GM19099 (cell line): ENCODE data around the gene FAM221B.

Experiments
- POLR2A ChIP-seq: IDR thresholded peaks from 3 replicates; pipeline ENCODE4 v1.6.1; 2011; ENCODE audit warnings: low read depth; ENCODE audit not compliant: insufficient read length; ENCODE audit errors: extremely low read depth

FAM221B gene

DNA sequence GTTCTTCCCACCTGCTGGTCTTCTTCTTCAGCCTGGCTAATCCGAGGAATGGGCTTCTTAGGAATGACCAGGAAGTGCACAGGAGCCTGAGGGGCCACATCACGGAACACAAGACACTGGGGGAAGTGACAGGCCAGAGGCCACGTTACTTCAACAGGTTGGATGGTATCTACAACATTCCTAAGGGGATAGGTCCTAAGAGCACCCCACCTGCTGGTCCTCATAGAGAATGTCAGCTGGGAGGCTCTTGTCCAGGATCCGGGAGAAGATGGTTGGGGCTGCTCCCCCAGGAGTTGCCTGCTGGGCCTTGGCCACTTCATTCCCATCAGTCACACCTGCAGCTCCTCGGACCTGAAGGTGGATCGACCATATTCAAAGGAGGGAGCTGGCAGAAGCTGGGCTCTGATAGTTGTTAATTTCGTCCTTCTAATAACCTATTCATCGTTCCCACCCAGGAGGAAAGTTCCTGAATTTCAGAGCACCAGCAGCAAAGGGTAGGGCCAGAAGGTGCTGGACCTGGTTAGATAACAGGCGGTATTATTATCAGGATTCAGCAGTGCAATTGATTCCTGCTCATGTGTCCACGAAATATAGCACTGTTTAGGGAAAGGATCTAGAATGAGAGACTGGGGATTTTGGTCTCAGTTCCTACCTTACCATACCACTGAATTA, 15.0 kb downstream of the FAM221B start:
- TF ChIP-seq POLR2A: no peak

DNA sequence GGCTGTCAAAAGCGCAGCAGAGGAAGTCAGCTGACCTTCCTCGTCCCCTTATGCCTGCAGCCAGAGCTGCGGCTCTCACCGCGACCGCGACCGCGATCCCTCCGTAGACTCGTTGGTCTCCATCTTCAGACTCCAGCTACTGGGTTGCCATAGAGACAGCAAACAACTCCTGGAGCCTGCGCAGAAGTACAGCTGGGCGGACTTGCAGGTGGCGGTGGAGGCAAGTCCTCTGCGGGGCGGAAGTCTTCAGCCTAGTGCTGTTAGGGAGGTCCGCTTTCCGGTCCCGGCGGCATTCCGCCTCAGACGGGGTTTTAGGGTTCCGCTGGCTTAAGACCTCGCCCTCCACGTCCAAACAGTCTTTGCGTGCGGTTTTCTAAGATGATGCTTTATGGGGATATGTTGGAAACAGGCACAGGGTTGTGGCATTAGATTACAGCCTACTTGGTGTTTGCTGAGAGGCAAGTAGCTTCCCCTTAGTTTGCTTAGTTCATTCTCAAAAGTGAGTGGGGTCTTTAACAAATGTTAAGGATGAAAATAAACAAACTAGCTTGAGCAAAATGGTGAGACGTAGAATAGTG, 16.4 kb downstream of the FAM221B start, which contains the start of gene SPAG8:
Gene SPAG8 (minus strand): TSS at position 238 of the 578 bp plus-strand sequence. CDS start 115 bp downstream, at position 123.
- peak; percentile 44 for TF ChIP-seq POLR2A

DNA sequence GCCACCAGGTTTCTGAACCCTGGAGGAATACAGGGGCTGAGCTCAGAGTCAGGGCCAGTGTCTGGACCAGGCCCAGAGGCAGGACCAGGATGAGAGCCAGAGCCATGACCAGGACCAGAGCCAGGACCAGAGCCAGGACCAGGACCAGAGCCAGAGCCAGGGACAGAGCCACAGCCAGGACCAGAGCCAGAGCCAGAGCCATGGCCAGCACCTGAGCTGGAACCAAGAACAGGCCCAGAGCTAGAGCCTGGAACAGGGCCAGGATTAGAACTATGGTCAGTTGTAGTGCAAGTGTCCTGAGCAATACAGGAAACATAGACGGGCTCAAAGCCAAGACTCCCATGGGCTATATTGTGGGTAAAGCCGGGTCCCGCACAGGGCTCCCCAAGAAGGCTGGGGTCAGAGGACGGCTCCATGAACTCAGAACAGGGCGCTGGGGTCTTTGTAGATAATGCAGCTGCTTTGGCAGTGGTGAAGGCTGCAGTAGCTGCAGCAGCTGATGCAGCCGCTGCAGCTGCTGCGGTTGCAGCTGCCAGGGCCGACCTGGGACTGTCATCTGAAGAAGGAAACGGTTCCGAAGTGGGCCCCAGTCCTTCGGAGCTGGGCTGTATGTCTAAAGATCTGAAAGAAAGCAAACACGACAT, 17.0 kb downstream of the FAM221B start:
- no peak for TF ChIP-seq POLR2A

DNA sequence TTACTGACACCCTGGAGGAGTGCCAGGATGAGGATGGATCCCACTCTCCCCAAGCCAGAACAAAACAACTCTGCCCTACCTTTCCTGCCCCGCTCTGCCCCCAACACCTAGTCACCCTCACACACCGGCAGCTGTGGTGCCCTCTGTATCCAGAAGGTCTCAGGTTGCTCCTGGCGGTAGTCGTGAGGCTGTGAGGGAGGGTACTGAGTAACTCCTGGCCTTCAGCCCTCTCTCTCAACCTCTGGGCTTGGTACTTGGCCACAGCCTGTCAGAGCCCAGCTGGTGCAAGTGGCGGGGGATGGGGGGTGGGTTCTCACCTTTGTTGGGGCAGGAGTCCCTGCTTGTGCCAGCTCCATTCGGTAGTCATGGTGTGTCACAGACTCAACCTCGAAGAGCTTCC, 18.4 kb downstream of the FAM221B start:
- no peak for TF ChIP-seq POLR2A

DNA sequence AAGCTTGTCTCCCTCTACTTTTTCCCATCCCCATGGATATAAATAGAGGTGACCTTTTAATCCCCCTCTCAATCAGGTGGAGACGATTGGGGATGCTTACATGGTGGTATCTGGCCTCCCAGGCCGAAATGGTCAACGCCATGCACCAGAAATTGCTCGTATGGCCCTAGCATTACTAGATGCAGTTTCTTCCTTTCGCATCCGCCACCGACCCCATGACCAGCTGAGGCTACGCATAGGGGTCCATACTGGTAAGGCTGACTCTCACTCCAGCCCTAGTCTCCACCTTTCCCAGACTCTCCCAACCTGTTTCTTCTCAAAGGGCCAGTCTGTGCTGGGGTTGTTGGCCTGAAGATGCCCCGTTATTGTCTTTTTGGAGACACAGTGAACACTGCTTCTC, 20.1 kb downstream of the FAM221B start:
- TF ChIP-seq POLR2A: no peak

DNA sequence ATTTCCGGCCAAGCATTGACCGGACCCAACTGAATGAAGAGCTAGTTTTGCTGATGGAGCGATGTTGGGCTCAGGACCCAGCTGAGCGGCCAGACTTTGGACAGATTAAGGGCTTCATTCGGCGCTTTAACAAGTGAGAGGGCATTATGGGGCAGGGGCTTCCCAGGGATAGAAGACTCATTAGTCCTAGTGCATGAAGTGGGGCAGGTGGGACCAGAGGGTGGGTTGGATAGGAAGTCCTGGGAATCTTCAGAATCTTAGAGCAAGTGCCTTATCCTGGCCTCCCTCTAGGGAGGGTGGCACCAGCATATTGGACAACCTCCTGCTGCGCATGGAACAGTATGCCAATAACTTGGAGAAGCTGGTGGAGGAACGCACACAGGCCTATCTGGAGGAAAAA, 22.4 kb downstream of the FAM221B start:
- no peak for TF ChIP-seq POLR2A

DNA sequence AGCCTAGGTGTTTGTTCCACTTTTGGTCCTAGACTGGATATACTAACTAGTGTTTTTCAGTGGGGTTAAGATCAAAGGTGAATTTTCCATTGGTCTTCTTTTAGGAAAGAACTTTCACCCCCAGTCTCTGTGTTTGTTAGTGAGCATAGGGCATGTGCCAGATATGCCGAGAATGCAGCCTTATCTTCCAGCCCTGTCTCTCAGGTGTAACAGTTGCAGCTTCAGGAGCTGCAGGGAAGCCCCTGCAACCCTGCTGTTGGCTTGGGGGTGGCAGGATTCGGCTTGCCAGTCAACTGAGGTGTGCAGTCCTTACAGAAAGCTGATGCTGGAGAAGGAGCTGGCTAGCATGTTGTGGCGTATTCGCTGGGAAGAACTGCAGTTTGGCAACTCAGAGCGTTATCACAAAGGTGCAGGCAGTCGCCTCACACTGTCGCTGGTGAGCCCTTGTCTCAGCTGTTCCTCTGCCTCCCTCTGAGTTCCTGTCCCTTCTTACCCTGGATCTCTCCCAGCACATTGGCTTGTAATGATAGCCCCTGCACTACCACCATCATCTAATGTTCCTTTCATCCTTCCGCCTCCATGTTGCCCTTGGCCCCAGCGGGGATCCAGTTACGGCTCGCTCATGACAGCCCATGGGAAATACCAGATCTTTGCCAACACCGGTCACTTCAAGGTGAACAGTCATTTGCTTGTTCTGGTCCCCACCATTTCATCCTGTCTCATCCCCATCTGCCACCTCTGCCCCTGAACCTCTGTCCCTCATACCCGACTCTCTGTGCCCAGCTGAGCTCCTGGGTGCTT, 27.0 kb downstream of the FAM221B start:
- no peak for TF ChIP-seq POLR2A

DNA sequence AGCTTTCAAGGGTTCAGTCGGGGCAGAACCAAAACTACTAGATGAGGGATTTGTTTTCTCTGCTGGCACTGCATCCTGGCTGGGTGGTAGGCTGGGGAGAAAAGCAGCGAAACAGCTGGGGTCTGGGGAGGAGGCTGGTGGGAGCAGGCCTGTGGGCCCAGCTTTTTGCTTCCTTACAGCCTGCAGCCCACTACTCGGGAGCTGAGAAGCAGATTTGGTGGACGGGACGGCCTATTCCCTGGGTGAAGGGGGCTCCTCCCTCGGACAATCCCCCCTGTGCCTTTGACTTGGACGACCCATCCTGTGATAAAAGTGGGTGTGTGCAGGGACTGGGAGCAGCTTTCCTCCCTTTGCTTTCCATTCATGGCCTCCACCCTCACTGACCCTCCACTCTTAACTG, 28.0 kb downstream of the FAM221B start:
- no peak for TF ChIP-seq POLR2A

DNA sequence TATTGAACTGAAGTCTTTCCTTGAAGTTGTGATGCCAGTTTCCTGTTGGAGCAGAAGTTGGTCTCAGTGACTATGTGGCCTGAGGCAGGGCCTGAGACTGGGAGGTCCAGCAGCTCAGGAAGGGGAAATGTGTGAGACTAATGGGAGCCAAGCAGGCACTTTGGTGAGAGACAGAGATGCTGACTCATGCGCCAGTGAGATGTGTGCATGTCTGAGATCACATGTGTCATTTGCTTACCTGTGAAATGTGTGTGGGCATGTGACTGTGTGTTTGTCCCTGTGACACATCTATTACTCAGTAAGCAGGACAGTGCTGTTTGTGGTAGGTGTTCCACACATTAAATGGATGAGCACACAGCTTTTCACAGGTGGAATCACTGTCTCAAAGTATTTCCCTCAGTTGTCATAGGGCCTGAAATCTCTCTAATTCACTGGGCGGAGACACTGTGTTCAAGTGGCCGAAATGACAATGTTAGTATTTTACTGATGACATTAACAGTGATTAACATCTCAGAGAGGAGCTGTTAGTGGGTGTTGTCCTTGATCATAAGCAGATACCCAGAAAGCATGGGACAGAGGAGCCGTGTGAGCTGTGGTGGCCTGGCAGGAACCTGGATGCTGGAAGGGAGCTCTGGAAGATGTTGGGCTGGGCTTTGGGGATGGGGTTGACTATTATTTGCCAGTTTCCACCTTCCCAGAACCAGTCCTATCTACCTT, 29.7 kb downstream of the FAM221B start:
- no peak for TF ChIP-seq POLR2A

DNA sequence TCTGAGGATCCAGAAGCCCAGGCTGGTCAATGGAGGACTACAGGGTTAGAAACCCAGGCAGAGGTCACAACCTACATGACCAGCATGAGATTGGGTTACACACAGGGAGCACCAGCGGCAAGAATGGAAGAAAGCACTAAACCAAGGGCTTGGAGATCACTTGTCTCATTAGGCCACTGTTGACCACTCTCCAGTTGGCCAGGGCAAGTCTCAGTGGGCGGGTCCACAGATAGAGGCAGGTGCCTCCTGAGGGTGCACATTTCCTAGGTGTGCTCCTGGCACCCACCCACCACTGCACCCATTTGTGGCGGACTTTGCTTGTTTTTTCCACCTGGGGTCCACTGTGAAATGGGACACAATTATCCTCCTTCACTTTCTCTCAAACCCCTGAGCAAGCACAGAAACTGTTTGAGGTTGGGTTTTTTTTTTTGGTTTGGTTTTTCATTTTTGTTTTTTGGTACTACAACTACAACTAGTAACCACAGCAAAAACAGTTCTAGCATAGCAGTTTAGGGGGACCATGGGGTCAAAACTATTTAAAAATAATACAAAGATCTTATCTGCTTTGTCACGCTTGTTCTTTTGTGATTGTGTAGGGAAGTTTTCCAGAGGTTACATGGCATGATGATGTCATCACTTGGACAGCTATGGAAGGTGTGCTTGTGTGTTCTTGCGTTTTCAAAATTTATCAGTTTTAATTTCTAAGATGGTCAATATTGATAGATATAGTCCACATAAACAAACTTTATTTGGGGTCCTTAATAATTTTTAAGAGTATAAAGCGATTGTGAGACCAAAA, 31.0 kb downstream of the FAM221B start:
- TF ChIP-seq POLR2A: no peak

DNA sequence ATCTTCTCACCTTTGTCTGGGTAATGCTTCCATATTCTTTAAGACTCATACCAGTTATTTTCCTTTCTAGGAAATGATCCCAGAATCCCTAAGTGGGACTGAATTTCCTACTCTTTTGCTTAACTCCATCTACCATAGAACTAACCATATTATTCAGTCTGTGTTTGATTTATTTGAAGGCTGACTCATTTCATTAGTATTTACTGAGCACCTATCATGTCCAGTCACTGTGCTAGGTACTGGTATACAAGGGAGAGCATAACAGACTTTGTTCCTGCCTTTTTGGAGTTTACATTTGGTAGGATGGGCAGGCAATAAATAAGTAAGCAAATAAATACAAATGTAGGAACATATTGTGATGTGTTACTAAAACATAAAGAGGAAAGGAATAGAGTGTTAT, 32.8 kb downstream of the FAM221B start:
- TF ChIP-seq POLR2A: no peak

DNA sequence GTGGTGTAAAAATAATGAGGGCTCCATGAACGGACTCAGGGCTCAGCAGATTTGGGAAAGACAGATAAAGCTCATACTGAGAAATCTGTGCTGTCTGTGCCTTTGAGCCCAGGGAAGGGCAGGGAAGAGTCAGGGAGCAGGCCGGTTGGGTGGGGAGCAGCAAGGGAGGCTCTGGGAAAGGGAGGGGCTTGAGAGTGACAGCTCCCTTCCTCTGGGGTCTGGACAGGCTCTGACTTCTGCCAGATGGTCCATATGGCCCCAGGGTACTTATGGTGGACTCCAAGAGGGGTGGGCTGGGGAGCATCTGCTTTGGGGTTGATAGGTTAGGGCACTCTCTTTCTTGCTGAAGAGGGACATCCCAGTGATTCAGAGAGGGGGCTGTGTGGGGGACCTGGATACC, 35.1 kb downstream of the FAM221B start:
- no peak for TF ChIP-seq POLR2A

DNA sequence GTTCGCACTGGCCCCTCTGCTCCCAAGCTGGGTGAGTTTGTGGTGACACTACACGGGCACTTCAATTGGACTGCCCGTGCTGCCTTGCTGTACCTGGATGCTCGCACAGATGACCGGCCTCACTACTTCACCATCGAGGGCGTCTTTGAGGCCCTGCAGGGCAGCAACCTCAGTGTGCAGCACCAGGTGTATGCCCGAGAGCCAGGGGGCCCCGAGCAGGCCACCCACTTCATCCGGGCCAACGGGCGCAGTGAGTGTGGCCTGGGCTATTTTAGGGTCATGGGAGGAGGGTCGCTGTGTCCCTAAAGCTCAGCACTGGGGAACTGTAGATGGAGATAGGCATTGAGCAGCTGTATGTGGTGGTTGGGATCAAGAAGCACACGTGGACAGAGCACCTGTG, 35.7 kb downstream of the FAM221B start:
- no peak for TF ChIP-seq POLR2A
